Brain microvascular endothelial cell (primary cell): ENCODE results near the gene BCAR3.

Source experiments
- DNase-seq: peaks from one replicate; pipeline ENCODE4 v3.0.0-alpha.2; 2020
- H3K27ac ChIP-seq: fragments of 250-450 bp; sonication (Bioruptor Pico); 2 replicates; pipeline ENCODE4 v1.5.1; 2020; ENCODE audit warnings: mild to moderate bottlenecking, moderate library complexity
- H3K27me3 ChIP-seq: fragments of 250-450 bp; sonication (Bioruptor Pico); replicated peaks from 2 replicates; pipeline ENCODE4 v1.5.1; 2020; ENCODE audit warnings: mild to moderate bottlenecking
- H3K36me3 ChIP-seq: fragments of 250-450 bp; sonication (Bioruptor Pico); replicated peaks from 2 replicates; pipeline ENCODE4 v1.5.1; 2020; ENCODE audit warnings: mild to moderate bottlenecking
- H3K4me3 ChIP-seq: 2 replicates; pipeline ENCODE4 v1.5.1; 2011; ENCODE audit warnings: low read depth, mild to moderate bottlenecking, control low read depth, low read length, moderate library complexity
- in situ Hi-C: cut with HindIII; loops from 2 replicates; pipeline ENCODE4 v1.10.0; 2017; ENCODE audit warnings: low sequenced_read_pairs, low pct_ligation_motif_present
- TF ChIP-seq, protein P1 (sequence below): IDR thresholded peaks from 2 replicates; pipeline ENCODE4 v1.5.1; 2011; ENCODE audit warnings: low read depth, mild to moderate bottlenecking, moderate library complexity, low read length, control low read depth, inconsistent platforms; ENCODE audit errors: missing control alignments

Gene BCAR3

GRCh38 chr1:93633313-93633712, 48.3 kb downstream of the BCAR3 start:
- TF ChIP-seq, protein P1, sequence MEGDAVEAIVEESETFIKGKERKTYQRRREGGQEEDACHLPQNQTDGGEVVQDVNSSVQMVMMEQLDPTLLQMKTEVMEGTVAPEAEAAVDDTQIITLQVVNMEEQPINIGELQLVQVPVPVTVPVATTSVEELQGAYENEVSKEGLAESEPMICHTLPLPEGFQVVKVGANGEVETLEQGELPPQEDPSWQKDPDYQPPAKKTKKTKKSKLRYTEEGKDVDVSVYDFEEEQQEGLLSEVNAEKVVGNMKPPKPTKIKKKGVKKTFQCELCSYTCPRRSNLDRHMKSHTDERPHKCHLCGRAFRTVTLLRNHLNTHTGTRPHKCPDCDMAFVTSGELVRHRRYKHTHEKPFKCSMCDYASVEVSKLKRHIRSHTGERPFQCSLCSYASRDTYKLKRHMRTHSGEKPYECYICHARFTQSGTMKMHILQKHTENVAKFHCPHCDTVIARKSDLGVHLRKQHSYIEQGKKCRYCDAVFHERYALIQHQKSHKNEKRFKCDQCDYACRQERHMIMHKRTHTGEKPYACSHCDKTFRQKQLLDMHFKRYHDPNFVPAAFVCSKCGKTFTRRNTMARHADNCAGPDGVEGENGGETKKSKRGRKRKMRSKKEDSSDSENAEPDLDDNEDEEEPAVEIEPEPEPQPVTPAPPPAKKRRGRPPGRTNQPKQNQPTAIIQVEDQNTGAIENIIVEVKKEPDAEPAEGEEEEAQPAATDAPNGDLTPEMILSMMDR: no peak
- no peak overlapping the region for H3K27ac ChIP-seq
- peaks cover 6% of the 10 kb centered on the region for H3K36me3 ChIP-seq
- no peaks in the 10 kb centered on the region for H3K27me3 ChIP-seq
- in situ Hi-C loops: no loop called here
- no peak overlapping the region for H3K4me3 ChIP-seq
- DNase-seq: no peak

- no peak overlapping the region for H3K4me3 ChIP-seq
- DNase-seq: no peak
- H3K27me3 ChIP-seq: no peaks in the 10 kb centered on the region
- no peak overlapping the region for H3K27ac ChIP-seq
- in situ Hi-C loops: no loop called here
- peaks cover 6% of the 10 kb centered on the region for H3K36me3 ChIP-seq
- TF ChIP-seq, protein P1: peak; percentile 53
These were observed 49.8 kb downstream of the BCAR3 start for GRCh38 chr1:93631626-93632365.

GRCh38 chr1:93630168-93630567, 51.5 kb downstream of the BCAR3 start:
- H3K36me3 ChIP-seq: peaks cover under 1% of the 10 kb centered on the region
- TF ChIP-seq, protein P1: no peak
- H3K27ac ChIP-seq: no peak overlapping the region
- DNase-seq: no peak
- H3K27me3 ChIP-seq: no peaks in the 10 kb centered on the region
- no peak overlapping the region for H3K4me3 ChIP-seq
- in situ Hi-C loops: no loop called here

DNA sequence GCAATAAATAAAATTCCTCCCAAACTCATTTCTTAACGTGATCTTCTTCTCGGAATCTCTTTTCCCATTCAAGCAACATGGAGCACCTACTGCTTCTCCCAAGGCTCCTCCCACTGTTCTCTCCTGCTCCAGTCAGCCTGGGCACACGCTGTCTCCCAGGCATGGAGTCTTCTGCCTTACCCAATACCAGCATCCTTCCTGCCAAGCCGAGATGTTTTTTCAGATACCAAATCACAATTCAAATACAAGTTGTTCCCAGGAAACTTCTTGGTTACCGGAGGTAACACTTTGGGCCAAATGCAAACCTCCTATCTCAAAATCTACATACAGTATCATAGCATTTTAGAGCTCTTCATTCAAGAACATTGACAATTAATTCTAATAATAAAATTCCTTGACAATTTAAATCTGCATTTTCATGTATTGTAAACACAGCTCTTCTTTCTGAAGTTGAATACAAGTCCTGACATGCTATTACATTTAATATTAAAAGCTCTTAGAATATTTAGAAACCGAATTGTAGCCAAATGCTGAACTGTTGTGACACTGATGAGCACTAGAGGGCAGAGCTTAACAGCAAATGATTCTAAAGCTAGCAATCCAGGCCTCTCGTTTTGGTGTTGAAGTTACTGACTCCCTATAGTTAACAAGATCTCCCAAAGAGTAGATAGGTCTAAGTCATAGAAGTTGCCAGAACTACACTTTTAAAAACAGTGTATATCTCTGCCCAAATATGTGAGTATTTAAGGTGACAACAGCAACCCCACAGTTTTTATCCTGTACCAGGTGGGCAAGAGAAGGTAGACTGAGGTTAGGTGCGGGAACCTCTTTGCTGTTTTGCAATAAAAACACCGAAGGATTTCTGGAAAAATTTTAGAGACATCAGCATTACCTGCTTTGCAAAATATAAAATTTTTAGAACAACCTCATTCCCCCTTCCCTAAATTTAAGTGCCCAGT, 52.3 kb downstream of the BCAR3 start:
- TF ChIP-seq, protein P1: peak; percentile 78
- no peak overlapping the region for H3K27ac ChIP-seq
- peak; percentile 72 for DNase-seq
- H3K4me3 ChIP-seq: no peak overlapping the region
- H3K27me3 ChIP-seq: no peaks in the 10 kb centered on the region
- H3K36me3 ChIP-seq: no peaks in the 10 kb centered on the region
- in situ Hi-C loops: no loop called here

DNA sequence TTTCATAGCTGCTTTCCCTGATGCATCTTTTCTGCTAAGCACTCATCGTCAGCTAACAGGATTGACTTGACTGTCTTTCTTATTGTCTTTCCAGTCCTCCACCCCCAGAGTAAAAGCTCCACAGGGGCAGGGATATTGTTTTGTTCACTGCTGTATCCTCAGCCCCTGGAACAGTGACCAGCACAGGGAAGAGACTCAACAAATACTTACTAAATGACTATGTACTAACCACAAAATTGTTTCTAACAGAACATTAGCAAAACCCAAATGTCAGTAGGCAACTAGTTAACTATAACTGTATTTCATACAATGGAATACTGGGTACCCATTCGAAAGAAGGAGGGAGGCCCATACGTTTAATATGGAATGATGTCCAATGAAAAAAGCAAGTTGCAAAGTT, 53.0 kb downstream of the BCAR3 start:
- H3K27ac ChIP-seq: no peak overlapping the region
- TF ChIP-seq, protein P1: no peak
- no peak overlapping the region for H3K4me3 ChIP-seq
- H3K36me3 ChIP-seq: no peaks in the 10 kb centered on the region
- no peak for DNase-seq
- H3K27me3 ChIP-seq: no peaks in the 10 kb centered on the region
- in situ Hi-C loops: no loop called here
